GM21619 (cell line): Measurements from ENCODE around the gene CNGA3.

ENCODE experiments used
- ATAC-seq: cut with Tn5 transposase; IDR thresholded peaks from one replicate; pipeline ENCODE4 v1.9.1; 2021; ENCODE audit not compliant: unreplicated experiment

CNGA3 gene

DNA sequence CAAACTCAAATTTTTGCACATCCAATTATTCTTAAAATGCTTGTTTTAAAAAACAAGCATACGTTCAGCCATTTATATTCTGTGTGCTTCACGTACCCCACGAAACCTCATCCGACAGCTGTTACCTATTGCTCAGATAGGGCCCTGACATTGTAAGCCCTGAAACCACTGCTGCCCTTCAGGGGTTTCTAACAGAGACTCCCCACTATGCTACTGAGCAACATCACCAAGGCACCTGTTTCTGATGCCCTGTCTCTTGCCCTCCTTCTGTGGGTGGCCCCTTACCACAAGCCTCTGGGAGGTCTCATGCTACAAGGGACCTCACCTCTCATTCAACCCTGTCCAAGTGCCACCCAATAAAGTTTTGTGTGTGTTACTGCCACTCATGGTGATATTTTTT, 18.5 kb upstream of the CNGA3 start:
- no peak for ATAC-seq

DNA sequence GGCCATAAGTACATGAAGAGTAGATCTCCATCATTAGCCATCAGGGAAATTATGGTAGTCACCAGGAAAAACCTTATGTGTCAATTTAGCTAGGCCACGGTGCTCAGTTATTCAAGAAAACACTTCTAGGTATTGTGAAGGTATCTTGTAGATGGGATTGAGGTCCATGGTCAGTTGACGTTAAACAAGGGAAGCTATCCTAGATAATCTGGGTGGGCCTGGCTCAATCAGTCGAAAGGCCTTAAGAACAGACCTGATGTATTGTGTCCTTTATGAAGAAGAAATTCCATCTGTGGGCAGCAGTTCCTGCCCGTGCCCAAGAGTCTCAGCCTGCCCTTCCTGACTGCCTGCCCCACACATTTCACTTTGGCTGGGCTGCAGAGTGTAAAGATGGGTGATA, 16.7 kb upstream of the CNGA3 start:
- ATAC-seq, result no peak

DNA sequence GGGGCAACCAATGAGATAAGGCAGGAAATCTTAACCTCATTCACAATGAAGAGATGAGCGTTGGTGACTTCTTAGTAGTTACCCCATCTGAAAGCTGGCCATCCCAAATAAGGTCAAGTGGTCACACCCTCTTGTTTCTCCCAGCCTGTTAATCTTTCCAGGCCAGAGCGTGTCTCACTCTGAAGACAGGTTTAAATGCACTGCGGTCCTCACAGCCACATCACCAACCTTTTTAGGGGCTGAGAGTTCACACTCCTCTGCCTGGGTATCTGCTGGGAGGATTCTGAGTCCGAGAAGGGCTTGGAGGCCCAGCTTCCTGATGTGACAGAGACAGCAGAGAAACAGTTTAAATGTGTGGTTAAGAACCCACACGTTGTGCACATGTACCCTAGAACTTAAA, 13.3 kb upstream of the CNGA3 start:
- no peak for ATAC-seq

DNA sequence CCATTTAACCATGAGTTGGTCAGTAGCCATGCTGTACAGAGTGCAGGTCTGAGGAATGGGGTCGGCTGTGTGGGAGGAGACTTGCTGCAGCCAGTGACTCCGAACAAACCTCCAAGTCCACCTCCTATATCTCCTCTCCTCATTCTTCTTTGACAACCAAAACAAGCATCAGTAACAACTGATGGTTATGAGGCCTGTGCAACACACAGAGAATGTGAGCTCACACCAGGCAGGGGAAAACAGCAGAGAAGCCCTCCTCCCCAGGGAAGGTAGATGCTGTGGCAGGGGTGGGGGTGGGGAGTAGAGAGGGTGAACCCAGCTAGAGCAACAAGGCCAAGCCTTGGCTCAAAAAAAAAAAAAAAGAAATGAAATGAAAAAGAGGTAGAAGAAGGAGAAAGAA, 12.3 kb upstream of the CNGA3 start:
- no peak for ATAC-seq

DNA sequence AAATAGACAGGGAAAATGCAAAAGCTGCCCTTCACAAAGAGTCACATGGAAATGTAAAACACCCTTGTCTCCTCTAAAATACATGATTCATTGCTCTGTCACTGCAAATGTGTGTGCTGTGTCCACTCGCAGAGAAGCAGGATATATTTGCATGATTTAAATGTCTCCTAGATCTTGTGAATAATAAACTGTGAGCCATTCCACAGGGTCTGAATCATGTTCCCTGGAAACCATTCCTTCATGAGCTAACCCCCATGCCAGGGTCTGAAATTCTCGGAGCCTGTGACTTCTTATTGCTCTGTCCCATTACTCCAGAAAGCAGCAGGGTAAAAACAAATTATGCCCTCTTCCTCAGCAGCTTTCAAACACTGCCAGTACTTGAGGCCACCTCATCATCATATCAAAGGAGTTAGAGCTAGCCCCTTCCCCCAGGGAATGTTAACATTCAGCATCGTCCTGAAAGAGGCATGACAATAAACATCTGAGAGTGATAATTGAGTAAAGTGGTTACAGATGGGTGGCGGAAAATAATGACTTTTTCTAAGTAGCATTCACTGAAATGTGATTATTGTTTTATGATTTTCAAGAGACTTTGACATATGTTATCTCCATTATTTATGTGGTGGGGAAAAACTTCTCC, 11.7 kb upstream of the CNGA3 start:
- ATAC-seq, result no peak

DNA sequence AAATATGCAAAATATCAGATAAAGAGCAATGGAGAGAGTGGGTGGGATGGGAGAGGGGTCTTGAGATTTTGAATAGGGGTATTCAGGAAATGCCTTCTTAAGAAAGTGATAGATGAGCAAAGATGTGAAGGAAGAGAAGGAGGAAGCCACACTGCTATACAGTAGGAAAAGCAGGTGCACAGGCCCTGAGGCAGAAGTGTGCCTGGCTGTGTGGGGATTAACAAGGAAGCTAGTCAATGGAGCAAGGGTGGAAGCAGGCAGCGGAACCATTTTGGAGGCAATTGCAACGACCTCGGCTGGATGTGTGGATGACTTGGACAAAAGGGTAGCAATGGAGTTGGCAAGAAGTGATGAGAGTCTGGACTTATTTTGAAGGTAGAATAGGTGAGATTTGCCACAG, 11.0 kb upstream of the CNGA3 start:
- ATAC-seq, result no peak

DNA sequence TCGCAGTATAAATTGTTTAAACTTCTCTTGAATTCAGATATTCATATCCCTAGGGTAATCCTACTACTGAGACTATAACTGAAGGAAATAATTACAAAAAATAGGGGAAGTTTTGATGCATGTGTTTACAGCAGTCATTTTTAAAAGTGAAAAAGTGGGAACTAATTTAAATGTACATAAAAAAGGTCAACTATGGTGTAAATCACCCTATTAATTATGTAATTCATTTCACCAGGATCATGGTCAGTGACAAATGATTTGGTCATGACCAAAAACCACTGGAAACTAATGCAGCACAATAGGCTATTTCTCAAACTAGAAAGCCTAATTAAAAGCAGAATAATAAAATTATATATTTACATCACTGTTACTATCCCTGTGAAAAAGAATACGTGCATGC, 5.0 kb upstream of the CNGA3 start:
- ATAC-seq, result no peak

DNA sequence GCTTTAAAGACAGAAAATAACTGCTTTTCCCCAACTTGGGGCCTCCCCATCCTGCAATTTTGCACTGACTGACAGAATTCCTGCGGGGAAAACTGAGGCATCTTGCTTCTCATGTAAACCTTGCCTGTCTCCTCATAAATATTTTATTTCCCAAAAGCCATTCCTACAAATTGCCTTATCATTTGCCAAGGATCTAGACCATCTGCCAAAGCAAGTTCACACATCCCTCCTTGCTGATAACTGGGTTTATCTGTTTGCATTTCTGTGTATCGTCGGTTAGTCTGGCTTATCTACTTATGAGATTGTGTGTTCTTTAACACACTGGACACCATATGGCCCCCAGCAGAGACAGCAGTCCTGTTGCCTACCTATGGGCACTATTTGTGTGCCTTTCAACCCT, 3.0 kb upstream of the CNGA3 start:
- no peak for ATAC-seq

DNA sequence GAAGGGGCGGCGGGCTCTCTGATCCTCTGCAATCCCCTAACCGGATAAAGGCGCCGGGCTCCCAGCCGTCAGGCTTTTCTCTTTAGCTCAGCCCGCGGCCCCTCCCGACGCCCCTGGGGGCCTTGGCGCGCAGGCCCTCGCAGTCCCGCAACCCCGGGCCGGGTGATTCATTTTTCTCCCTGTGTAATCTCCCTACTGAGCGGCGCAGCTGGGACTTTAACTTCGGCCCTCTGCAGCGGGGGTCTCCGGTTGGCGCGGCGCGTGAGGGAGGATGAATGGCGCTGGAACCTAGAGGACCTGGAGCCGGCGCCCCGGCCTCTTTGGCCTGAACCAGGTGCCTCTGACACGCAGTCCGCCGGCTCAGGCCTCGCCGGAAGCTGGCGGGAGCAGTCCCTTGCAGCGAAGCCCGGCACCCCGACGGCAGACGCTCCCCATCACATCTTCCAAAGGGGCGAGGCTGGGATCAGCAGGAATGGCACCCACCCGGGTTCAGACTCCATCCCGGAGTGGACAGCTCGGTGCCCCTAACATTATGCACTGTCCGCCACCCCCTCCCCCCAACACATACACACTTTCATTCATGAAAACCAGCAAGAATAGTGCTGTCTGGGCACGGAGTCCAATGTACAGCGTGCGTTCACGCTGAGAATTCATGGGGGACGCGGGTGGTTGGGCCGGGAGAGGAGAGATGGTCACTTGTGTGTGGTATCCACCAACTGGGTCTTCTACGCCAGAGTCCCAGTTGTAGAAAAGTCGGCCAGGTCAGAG, 1.2 kb downstream of the CNGA3 start:
- ATAC-seq, result no peak

DNA sequence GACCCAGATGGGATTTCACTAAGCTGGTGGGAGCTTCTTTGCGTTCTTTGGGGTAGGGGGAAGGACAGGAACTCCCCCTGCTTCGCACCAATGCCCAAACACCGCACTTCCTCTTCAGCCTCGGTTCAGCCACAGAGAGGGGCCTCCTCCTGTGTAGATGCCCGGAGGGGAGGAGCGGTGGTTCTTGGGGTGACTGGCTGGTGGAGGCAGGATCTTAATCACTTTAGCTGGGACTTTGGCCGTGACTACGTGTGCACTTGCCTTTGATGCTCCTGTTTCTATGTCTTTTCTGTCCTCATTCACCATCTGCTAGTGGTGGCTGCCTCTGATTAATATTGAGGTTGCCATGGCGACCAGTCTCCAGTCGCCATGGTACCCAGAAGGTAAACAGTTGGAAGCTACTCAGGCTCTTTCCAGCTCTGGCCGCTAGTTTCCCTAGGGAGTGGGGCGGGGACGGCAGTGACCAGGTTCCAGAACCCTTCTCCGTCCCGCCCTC, 1.9 kb downstream of the CNGA3 start:
- no peak for ATAC-seq

DNA sequence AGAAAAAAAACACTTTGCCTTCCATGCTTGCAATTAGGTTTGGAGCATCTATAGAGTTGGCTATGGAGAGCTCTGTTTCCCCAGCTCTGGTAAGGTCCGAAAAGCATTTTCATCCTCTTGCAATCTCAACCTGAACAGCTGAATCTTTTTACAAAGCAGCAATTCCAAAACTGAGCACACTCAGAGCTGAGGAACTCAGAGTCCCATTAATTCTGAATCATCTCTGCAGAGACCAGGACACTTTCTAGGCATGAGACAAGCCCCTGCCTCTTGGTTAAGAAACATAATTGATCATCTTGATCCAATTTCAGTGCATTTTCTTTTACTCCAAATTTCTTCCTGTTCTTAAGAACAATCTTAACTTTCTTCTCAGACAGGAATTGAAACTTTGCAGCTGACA, 4.2 kb downstream of the CNGA3 start:
- ATAC-seq, result no peak

DNA sequence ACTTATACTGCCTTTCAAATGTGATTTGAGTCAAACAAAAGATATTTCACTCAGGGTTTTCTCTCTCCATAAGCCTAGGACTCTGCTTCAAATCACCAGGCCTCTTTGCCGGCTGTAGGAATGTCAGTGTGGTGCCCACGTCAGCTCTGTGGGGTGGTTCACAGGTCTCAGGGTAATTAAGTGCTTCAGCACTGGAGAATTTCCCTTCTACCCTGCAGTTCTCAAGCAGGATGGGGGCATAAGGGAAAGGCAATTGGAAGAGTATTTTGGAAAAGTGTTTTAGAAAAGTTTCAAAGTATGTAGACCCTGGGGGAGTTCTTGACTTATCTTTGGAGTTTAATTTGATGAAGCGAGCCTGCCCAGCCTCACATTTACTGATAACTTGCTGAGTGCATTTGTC, 9.6 kb downstream of the CNGA3 start:
- ATAC-seq, result no peak

DNA sequence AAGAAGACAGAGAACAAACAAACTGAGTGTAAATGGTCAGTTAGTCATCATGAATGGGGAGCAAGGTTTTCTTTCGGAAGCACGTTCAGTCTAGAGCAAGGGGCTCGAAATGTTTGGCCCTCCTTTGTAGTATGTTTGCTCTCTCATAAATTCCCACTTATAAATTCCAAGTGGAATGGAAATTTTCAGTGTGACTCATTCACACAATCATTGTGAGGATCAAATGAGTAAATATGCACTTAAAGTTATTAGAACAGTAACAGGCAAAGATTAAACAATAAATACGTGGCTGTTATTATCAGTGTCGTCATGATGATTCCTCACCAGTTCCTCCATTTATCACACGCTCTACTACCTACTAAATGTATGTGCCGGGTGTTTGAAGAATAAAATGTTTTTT, 10.5 kb downstream of the CNGA3 start:
- no peak for ATAC-seq

DNA sequence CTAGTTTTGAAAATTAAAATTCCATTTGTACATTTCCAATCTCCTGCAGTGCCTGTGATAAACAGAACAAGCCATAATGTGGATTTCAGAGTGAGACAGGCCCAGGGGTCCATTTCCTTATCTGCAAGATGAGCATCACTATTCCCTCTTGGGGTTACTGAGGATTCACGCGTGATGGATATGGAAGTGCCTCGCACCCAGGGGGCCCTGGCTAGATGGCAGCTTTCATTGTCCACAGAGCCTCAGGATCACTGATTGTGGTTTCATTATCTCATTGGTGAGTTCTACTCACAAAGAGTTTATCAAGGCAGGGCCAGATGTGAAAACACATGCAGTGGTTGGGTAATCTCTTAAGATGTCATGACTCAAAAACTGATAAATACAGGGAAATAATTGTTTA, 11.6 kb downstream of the CNGA3 start:
- ATAC-seq, result no peak

DNA sequence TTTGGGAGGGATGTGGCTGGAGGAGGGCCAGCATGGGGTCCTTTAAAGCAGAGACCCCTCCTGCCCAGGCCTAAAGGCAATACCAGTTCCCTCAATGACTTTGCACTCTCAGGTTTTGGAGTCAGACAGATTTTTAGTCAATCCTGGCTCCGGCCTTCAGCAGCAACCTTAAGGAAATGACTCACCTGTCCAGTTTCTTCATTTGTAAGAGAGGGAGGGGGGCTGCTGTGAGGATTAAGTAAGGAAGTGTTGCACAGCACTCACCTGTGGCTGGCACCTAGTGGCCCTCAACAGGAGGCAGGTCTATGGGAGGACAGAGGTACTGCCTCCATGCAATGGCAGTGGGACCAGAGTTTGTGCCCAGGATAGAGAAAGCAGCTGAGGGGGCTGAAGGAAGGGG, 13.7 kb downstream of the CNGA3 start:
- ATAC-seq, result no peak

DNA sequence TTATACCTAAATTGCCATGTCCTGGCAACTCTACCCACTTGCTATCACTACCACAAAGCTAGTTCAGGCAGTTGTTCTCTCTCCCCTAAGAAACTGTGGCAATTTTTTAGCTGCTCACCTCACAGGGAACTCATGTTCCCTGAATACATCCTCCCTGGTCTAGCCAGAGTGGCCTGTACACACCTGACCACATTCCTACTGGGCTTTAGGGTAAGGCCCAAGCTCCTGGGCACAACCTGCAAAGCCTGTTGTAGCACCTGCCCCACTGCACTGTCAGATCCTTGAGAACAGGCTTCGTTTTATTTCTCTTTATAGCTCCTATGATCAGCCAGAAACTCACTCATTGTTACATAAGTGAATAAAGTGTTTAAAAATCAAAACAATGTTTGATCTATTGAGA, 21.5 kb downstream of the CNGA3 start:
- ATAC-seq, result no peak

DNA sequence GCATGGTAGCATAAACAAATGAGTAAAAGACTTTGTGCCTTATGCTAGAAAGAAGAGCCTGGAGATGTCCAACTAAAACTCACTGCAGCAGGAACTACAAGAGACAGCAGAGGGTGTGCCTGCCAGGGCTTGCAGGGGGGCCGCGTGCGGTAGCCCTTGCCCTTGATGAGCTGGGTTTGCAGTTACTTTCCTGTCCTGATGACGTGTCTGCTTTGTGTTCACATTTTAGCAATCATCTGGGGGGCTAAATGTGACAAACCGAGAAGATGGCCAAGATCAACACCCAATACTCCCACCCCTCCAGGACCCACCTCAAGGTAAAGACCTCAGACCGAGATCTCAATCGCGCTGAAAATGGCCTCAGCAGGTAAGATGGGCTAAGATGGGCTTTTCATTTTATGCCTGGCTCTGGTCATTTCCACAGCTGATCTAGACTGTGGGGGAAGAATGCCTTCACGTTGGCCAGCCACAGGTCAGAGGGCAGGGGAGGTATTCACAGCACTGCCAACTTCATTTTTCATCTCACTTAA, 23.5 kb downstream of the CNGA3 start:
- ATAC-seq, result no peak

DNA sequence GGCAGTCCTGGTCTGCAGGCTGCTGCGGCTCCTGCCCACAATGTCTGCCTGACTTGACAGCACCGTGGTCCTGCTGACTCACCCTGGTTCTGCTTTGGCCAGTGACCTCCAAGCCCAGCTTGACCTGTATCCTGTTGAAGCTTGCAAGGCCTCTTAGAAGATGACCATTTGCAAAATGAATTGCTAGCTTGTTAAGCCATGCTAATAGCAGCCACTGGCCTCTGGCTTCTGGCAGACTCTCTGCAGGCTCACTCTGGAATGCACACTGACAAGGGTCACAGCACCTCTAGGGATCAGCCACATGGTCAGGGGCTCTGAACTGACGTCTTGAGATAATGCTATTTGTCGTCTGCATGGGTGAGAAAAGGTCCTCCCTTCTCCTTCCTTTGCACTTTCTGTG, 25.9 kb downstream of the CNGA3 start:
- no peak for ATAC-seq

DNA sequence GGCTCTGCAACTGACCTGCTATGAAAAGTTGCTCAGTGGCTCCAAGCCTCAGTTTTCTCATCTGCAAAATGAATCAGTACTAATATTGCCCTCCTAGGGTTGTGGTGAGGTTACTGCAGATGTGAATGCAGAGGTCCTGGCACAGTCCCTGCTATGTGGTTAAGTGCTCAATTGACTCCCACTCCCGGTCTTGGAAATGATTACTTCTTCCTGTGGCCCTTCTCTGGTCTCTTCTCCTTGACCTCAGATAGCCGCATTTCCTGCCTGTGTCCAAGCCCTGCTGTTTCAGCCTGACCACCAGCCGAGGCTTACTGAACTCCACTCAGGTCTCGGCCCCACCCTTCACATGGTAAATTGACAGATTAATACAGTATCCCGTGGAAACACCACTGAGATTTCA, 26.3 kb downstream of the CNGA3 start:
- no peak for ATAC-seq

DNA sequence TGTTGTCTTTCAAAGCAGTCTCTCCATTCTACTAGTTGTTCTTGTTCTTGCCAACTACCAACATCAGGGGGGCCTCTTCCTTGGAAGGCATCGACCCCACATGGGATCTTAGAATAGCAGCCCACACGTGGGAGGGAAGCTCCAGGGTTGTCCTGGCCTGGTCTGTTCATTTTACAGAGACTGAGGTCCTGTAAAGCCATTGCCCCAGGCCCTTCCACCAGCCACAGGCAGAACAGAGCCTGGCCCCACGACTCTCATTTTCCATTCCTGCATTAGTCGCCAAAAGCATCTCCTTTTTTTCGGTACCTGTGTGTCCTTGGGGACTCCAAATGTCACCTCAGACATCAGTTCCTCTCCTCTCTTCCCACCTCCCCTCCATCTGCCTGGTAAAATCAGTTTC, 28.0 kb downstream of the CNGA3 start:
- no peak for ATAC-seq

DNA sequence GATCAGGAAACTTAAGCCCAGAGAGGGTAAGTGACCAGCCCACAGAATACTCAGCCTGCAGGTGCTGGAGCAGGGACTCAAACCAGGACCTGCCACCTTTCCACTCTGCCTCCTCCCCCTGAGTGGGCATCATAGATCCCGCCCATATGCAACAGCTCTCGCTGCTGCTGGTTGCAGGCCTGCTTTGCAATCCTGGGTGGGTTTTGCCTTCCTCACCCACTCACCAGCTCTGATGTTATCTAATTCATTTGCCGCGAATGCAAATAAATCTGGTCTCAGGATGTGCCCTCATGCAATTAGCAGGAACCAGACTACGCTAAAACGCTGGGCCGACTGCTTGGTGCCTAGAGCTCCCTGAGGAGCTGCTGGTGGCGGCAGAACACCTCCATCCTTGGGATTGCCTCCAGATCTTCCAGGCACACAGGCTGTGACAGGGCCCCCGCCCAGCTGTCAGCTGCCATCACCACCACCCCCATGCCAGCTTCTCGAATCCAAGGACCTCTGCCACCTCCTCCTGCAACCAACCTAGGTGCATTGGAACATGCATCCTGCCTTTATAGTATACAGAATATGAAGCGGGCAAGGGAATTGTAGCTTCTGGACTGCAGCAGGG, 28.8 kb downstream of the CNGA3 start:
- no peak for ATAC-seq

DNA sequence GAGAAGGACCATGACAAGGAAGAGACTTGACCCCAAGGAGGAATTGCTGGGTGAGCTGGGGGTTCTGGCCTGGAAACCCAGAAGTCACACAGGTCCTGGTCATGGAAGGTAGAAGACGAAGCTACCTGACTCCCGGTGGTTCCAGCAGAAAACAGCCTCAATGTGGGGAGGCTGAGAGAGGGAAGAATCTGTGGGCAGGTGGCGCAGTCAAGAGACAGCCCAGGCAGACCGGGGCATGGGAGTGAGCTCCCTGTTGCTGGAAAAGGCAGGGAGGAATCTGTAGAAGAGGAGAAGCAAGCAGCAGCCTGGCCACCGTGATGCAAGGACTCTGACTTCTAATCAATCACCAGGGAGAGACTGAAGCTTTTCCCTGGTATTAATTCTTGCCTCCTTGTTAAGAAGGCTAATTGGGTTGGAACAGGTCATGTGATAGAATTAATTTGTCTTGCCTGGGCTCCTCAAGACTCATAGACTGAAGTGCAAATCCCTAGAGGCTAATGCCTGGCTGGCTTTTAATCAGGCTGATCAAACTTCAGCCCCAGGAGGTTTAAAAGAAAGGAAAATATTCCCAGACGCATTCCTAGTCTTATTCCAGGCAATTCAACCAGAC, 30.1 kb downstream of the CNGA3 start:
- ATAC-seq, result no peak
